HG02870 (cell line): ENCODE results near the gene IGFL1.
A peak's percentile ranks its signal among the peaks of the same experiment; 100 is the strongest.
"Not testable (repeated sequence)": the region's sequence is repeated elsewhere in the genome, so short reads cannot be mapped to it uniquely, and the experiment has no call there.

Experiments used
- ATAC-seq: cut with Tn5 transposase; IDR thresholded peaks from one replicate; pipeline ENCODE4 v1.9.1; 2021; ENCODE audit warnings: mild to moderate bottlenecking, moderate library complexity; ENCODE audit not compliant: unreplicated experiment

The IGFL1 gene

DNA sequence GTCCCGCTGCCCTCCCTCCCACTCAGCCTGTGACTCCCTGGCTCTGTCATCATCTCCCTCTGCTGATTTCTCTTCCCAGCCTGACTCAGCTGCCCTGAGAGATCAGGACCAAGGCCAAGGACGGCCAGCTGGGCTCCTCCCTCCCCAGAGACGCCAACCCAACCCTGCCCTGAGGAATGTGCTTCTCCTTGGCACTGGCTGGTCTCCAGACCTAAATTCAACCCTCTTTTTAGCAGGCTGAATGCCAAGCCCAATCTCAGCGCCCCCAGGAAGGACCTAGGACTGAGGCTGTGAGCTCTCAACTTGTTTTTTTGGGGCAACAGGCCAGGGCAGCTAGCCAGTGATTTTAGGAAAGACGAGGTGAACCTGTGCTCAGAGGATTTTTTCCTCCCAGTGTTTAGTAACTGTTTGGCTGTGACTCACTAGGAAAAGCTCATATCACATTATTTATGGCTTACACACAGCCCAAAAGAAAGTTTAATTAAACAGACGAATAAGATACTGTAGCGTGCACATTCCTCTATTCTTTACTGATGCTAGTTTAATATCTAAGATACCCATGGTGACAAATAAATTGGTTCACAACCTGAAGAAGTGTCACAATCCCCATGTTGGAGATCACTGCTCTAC lies 7.4 kb upstream of the IGFL1 start:
- ATAC-seq, result no peak

DNA sequence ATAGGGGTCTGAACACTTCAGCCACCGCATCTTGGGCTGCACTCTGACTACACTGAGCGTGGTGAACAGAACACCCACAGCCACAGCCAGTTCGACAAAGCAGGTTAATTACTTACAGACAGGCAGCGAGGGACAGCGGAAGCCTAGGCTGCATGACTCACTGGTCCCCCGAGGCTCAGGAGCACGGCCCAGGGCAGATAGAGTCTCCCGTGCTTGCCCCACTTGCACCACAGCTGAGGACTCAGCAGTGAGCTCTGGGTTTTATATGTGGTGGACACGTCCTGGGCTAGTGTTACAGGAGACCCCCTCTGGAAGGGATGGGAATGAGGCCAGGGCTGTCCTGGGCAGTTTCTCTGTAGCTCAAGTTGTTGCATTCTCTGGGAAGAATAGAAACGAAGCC lies 5.8 kb upstream of the IGFL1 start:
- not testable (repeated sequence) for ATAC-seq

DNA sequence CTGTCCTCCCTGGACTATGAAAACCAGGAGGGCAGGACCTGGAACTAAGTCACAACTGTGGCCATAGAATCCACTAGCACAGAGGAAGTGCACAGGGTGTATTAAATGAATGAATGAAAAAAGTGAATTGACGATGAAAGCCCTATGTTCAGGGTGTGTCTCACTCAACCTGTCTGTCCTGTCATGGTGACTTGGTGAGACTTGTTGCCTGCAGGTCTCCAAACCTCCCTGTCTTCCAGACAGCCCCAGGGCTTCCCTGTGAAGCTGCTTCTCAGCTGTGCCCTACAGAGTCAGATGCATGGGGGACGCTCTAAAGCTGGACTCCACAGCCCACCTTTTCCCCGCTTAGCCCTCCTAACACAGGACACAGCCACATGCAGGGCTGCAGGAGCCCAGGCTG lies 4.8 kb upstream of the IGFL1 start:
- ATAC-seq, result no peak

DNA sequence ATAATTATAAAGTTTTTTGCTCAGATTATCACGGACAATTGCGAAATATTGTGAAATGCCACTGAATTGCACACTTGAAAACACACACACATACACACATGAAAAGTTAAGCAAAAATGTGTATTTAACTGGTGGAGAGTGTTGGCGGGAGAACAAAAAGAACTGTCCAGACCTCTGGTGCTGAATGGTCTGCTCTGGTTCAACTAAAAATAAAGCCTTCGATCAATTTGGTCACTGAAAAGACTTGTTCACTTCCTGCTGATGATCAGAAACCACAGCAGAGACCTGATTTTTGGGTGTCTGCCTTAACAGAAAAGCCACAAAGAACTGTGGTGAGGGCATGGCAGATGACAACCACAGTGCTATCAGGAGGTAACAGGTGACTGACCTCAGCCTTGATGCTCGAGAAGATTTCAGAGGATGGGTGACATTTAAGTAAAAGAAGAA lies 4.0 kb upstream of the IGFL1 start:
- ATAC-seq, result no peak

DNA sequence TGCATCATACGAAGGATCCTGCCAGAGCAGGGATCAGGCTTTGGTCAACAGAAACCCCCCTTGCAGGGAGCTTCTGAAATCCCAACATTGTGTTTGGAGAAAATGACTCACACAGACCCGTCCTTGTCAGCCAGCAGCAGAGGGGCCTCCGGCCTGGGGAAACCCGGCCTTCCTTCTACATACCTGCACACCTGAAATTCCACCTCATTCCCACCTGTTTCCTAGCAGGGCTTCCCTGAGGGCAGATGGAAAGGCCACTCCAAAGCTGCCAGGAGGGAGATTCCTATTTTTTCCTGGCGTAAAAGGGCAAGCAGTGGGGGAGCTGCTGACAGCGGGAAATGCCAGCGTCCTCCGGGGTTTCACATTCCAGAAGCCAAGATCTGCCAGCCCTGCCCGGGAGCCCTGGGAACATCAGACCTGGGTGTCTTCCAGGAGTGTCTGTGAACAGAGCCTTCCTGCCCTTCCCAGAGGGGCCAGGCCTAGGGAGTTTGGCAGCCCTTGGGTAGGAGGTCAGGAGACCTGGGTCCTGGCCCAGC lies 3.0 kb upstream of the IGFL1 start:
- no peak for ATAC-seq

DNA sequence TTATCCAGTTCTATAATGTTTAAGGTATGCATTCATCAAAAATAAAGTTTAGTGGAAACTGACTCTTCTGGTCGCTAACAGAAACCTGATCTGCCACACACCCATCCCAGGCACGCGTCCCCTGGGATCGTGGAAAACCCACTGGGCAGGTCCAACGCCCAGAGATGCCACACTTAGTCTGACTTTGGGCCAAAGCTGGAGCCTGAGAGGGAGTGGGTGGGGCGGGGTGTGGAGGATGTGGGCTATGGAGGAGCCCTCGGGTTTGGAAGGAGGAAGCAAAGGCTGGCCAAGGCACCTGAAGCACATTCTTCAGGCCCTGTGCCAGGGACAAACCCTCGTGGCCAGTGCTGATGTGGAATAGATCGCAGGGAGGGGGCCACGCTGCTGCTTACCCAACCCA lies 2.5 kb downstream of the IGFL1 start:
- ATAC-seq, result no peak

DNA sequence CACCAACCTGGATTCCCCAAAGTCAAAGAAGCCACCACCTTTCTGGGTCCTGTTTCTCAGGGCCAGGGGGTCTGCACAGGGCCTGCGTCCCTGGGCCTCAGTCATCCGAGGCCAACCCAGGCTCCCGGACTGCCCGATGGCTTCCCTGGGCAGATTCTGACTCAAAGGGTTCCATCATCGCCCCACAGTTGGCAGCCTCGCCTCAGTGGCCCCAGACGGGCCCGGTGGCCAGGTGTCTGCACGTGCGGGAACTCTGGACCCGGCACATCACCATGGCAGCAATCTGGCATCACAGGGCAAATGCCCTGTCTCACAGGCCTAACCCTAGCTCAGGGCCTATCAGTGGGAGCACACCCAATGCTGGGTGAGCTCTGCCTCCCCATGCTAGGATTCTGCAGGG lies 2.9 kb downstream of the IGFL1 start:
- no peak for ATAC-seq

DNA sequence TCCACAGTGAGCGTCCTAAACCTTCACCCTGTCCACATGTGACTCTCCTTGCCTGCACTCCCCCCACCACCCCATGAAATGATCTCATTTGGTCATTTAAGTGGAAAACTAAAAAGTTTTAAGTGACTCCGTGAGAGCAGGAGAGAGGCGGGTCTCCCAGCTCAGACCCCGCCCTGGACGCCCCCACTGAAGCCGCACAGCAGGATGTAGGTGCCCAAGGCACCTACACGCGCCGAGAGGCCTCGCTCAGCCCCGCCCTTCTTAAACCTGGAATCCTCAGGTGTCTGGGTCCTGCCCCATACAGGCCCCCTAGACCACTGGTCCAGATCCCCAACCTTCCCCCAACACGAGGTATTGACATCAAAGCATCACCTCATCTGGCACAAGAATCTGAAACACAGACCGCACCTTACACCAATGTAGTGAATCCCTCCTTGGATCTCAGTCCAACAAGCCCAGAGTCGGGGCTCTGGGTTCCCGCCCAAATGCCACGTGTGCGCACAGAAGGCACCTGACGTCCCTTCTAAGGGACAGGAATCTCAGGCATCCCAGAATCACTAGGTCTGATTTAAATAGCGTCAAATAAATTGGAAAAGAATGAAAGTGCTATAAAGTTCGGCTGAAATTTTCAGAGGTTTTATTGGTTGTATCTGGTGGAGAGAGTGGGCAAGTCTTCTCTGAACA lies 3.5 kb downstream of the IGFL1 start:
- ATAC-seq, result no peak

DNA sequence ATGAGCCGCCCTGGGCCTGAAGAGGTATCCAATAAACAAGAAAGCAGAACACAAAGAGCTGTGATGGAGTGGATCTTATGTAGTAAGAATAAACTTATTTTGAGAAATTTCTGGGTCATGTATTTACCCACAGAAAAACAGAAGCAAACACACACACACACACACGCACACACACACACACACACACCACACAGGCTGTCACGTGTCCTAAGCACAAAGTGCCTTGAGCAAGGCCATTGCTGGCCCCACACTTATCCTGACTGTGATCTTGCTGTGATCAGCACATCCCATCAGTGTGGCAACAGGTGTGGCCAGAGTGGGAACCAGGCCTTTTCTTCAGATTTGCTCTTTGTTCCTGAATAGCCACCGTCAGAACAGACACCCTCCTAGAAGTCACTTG lies 4.3 kb downstream of the IGFL1 start:
- ATAC-seq, result not testable (repeated sequence)

DNA sequence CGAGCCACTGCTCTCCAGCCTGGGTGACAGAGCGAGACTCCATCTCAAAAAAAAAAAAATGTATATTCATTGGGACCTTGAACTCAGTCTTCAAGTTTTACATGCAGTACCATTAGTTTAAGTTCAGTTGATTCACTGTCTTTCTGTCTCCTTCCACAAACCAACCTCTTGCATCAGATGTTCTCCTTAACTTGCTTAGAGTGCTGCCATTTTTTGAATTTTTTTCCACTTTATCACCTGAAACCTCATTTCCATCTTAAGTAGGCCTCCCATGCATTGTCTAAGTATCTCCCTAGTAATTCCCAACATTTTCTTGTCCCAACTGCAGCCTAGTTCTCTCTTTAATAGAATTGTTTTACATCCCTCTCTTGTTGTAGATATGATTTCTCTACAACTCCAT lies 8.6 kb downstream of the IGFL1 start:
- ATAC-seq, result not testable (repeated sequence)

DNA sequence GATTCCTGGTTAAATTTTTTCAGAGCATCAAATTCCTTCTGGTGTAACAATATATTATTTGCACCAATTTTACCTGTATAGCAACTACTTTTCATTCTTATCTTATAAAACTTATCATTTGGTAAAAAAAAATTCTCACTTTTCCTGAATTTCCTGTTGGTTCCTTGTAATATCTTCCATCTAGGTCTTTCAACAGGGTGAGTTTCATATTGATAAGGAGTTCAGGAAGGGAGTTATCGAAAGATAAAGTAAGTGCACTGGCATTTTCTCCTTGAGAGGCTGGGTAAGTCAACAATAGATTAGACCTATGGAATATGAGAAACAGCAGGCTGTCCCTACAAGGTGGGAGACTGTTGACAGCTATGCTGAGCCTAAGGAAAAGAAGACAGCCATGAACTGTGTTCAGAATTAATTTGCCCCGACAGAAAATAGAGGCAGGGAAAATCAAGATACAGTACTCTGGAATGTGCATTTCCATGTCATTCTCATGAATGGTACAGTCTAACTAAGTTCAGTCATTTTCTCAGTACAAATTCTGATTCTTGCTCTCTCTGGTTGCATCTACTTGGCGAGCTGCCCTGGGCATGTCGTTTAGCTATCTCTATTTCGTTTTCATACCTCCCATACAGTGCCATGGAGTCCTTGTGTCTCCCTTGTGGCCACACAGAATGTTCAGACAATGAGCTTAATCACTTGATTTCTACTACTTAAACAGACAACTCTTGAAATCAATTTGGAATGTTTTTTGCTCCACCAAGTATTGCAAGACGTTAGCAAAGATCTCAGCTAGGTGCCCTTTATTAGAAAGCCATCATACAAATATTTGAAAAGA lies 9.9 kb downstream of the IGFL1 start:
- no peak for ATAC-seq

DNA sequence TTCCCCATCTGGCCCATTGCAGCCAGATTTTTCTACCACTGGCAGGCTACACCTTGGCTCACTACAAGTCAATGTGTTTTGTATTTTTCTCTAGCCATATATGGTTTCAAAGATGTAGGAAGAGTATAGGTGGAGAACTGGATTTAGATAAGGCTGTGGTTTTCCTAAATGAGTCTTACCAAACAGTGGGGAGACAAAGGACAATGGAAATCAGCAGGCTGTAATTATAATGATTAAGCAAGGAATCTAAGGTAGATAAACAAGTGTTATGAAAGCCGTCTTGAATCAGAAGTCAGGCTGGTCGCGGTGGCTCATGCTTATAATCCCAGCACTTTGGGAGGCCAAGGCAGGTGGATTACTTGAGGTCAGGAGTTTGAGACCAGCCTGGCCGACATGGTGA lies 11.2 kb downstream of the IGFL1 start:
- ATAC-seq, result no peak

DNA sequence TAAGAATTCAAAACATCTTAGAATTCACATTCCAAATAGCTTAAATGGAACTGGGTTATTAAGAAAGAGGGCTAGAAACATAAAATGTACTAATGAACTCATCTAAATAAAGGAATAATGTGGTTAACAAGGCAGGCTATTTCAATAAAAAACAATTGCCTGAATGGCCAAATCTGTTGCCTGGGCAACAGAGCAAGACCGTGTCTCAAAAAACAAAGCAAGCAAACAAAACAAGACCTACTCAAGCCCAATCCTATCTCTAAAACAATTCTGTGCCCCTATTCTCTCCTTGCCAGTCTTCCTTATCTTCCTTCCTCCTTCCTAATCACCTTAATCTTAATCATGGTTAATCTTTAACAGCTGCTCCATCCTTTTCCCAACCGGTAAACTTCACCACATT lies 12.1 kb downstream of the IGFL1 start:
- ATAC-seq, result no peak

DNA sequence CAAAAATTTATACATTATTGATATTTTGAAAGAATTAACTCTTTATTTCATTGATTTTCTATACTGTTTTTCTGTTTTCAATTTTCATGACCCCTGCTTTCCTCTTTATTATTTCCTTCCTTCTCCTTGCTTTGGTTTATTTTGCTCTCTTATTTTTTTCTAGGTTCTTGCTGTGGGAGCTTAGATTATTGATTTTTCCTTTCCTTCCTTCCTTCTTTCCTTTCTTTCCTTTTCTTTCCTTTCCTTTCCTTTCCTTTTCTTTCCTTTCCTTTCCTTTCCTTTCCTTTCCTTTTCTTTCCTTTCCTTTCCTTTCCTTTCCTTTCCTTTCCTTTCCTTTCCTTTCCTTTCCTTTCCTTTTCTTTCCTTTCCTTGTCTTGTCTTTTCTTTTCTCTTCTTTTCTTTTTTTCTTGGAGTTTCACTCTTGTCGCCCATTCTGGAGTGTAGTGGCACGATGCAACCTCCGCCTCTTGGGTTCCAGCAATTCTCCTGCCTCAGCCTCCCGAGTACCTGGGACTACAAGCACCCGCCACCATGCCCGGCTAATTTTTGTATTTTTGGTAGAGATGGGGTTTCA lies 13.6 kb downstream of the IGFL1 start:
- ATAC-seq, result not testable (repeated sequence)

DNA sequence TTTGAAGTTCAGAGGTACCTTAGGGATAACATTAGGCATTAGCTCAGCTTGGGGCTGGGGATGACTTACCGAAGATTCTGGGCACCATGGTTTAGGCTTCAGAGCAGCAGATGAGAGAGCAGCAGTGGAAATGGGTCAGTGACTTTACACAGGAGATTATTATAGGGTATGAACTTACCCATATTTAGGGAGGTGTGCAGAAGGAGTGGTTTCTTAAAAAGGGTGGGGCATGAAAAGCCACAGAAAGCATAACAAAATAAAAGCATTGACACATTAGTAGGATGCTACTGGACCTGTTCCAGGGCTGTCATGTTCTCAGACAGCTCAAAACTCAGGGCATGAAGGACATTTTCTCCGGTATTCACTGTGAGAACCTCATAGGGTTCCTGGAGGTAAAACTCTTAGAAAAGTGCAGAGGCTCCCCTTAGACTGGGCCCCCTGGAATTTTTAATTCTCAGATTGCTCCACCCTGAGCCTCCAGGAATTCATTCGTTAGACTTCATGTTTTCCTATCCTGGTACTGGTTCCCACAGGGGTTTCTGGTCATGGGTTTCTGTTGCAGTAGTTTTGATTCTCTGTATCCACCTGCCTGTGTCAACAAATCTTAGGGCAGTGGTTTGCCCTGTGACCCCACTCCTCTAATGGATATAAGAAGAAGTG lies 20.7 kb downstream of the IGFL1 start:
- ATAC-seq, result no peak

DNA sequence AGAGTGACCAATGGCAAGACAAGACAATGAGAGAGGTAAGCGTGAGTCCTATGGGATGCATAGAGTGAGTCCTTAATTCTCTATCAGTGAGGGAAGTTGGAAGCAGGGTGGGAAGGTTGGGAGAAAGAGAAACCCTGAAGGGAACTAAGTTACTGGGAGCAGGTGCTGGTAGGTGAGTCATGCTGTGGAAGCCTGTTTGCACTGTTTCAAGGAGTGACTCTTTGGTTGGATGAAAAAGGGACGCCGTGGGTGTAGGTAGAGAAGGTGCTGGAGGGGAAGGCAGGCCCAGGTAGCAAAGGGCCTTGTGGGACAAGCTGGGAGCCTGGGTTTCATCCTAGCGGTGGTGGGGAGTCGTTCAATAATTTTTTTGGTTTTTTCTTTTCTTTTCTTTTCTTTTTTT lies 21.9 kb downstream of the IGFL1 start:
- ATAC-seq, result no peak

DNA sequence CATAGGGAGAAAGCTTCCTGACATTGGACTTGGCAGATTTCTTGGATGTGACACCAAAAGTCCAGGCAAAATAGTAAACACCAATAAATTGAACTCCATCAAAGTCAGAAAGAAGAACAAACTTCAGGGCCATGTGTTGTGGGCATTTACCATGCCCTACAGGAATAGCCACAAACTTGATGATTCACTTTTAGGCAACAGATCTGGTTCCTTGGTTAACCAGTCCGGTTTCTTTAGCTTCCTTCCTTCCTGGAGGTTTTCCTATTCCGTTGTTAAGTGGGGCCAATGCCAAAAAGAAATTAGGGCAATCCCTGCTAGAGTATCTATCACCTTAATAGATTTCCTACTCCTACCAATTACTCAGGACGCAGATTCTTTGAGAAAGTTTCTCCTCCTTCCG lies 25.2 kb downstream of the IGFL1 start:
- no peak for ATAC-seq

DNA sequence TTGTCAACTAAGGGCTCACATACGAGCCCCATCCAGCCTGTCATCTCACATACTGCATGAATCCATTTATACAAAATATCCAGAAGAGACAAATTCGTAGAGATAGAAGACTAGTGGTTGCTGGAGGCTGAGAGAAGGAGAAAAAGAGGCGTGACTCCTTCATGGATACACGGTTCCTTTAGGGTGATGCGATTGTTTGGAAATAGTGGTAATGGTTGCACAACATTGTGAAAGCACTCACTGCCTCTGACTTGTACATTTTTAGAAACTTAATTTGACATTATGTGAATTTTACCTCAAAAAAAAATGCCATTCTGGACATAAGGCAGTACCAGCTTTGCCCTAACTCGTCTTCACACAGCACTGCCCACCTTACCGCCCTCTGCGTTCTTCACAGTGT lies 27.3 kb downstream of the IGFL1 start:
- ATAC-seq, result no peak

DNA sequence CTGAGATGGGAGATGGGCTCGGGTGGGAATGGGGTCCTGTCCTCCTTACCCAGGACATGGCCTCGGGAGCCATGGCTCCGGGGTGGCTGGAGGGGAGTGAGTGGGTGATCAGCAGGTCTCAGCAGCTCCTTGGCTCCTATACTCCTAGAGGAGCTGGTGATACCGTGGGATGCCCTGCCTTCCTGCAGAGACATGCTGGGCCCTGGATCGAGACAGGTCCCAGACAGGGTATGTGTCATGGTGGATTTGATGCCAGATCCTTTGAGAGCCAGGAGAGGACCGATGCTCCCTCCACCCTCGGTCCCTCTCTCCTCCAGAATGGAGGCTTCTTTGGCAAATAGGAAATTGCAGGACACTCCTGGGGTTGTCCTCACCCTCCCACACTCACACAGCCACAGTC lies 32.0 kb downstream of the IGFL1 start:
- not testable (repeated sequence) for ATAC-seq

DNA sequence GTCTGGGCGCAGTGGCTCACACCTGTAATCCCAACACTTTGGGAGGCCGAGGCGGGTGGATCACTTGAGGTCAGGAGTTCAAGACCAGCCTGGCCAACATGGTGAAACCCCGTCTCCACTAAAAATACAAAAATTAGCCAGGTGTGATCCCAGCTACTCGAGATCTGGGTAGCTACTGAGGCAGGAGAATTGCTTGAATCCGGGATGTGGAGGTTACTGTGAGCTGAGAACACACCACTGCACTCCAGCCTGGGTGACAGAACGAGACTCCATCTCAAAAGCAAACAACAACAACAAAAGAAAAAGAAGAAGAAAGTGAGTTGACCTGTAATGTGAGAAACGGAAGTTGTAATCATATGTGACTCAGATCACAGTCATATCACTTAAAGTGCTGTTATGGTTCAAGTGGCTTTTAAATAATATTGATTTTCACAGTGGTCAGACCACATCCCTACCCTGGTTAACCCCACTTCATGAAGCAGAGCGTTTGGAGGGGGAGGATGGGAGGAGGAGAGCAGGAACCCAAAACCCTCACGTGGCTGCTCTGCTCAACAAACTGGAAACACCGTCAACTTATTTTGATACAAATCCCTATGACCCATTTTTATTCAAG lies 33.2 kb downstream of the IGFL1 start:
- ATAC-seq, result peak; percentile 71
